ENCODE data around the gene CHAD.

CHAD gene

GRCh38 chr17:50440172-50440837 lies 28.4 kb downstream of the CHAD start:
- H3K79me1 ChIP-seq (ENCODE audit: low read length), result no peaks in the 10 kb centered on the region

GRCh38 chr17:50439008-50439407 lies 29.7 kb downstream of the CHAD start:
- Histone ChIP-seq H3K4me3 (ENCODE audit: low read length) (no peak overlapping the region), H3K36me3 (ENCODE audit: control insufficient read depth, insufficient read depth, low read length) (no peaks in the 10 kb centered on the region), H2BK120ac (ENCODE audit: low read depth, low read length) (no peak overlapping the region), H3K56ac (ENCODE audit: low read length) (no peak overlapping the region), H3K4me2 (ENCODE audit: low read length) (no peak overlapping the region), H4K5ac (ENCODE audit: low read length) (no peak overlapping the region), H2BK5ac (ENCODE audit: low read length) (no peak overlapping the region), H3K18ac (ENCODE audit: low read length) (no peak overlapping the region), H2BK15ac (replicated peaks; ENCODE audit: low read depth) (no peak overlapping the region), H3K27me3 (ENCODE audit: insufficient read depth, low read length, poor library complexity) (no peaks in the 10 kb centered on the region), H3K79me2 (ENCODE audit: control insufficient read depth, insufficient read depth, low read length) (no peaks in the 10 kb centered on the region), H2AK5ac (ENCODE audit: low read length) (no peak overlapping the region), H4K8ac (ENCODE audit: low read depth, low read length) (no peak overlapping the region), H3K4ac (ENCODE audit: low read depth, low read length) (no peak overlapping the region), H3K79me1 (ENCODE audit: low read length) (no peaks in the 10 kb centered on the region), H3K23ac (ENCODE audit: low read length) (no peak overlapping the region), H3K4me1 (ENCODE audit: control insufficient read depth, low read depth, low read length) (no peaks in the 10 kb centered on the region), H3K27ac (ENCODE audit: low read depth, low read length) (no peak overlapping the region), H3K9ac (ENCODE audit: low read length) (no peak overlapping the region)
- no CpG with 5 or more reads among the region's 4 CpGs for WGBS (ENCODE audit: extremely low coverage, insufficient coverage, low lambda C conversion rate)
- no peak for DNase-seq

More at GRCh38 chr17:50440172-50440837, 28.4 kb downstream of the CHAD start:
- Histone ChIP-seq H3K23ac (ENCODE audit: low read length) (no peak overlapping the region), H4K8ac (ENCODE audit: low read depth, low read length) (no peak overlapping the region), H2BK120ac (ENCODE audit: low read depth, low read length) (no peak overlapping the region), H4K5ac (ENCODE audit: low read length) (no peak overlapping the region), H3K9ac (ENCODE audit: low read length) (no peak overlapping the region), H2AK5ac (ENCODE audit: low read length) (no peak overlapping the region), H3K79me2 (ENCODE audit: control insufficient read depth, insufficient read depth, low read length) (no peaks in the 10 kb centered on the region), H3K36me3 (ENCODE audit: control insufficient read depth, insufficient read depth, low read length) (no peaks in the 10 kb centered on the region), H2BK15ac (replicated peaks; ENCODE audit: low read depth) (no peak overlapping the region), H3K4me1 (ENCODE audit: control insufficient read depth, low read depth, low read length) (no peaks in the 10 kb centered on the region), H3K4ac (ENCODE audit: low read depth, low read length) (no peak overlapping the region), H3K4me2 (ENCODE audit: low read length) (no peak overlapping the region), H3K4me3 (ENCODE audit: low read length) (no peak overlapping the region), H3K56ac (ENCODE audit: low read length) (no peak overlapping the region), H2BK5ac (ENCODE audit: low read length) (no peak overlapping the region), H3K27ac (ENCODE audit: low read depth, low read length) (no peak overlapping the region), H3K18ac (ENCODE audit: low read length) (no peak overlapping the region), H3K27me3 (ENCODE audit: insufficient read depth, low read length, poor library complexity) (no peaks in the 10 kb centered on the region)
- no CpG with 5 or more reads among the region's 4 CpGs for WGBS (ENCODE audit: extremely low coverage, insufficient coverage, low lambda C conversion rate)
- DNase-seq, result no peak

- no peak for DNase-seq
- Histone ChIP-seq H3K23ac (ENCODE audit: low read length) (no peak overlapping the region), H2BK120ac (ENCODE audit: low read depth, low read length) (no peak overlapping the region), H3K4me2 (ENCODE audit: low read length) (no peak overlapping the region), H3K27ac (ENCODE audit: low read depth, low read length) (no peak overlapping the region), H2BK5ac (ENCODE audit: low read length) (no peak overlapping the region), H3K36me3 (ENCODE audit: control insufficient read depth, insufficient read depth, low read length) (no peaks in the 10 kb centered on the region), H2AK5ac (ENCODE audit: low read length) (no peak overlapping the region), H4K8ac (ENCODE audit: low read depth, low read length) (no peak overlapping the region), H3K4ac (ENCODE audit: low read depth, low read length) (no peak overlapping the region), H3K9ac (ENCODE audit: low read length) (no peak overlapping the region), H3K18ac (ENCODE audit: low read length) (no peak overlapping the region), H3K27me3 (ENCODE audit: insufficient read depth, low read length, poor library complexity) (no peaks in the 10 kb centered on the region), H4K5ac (ENCODE audit: low read length) (no peak overlapping the region), H3K56ac (ENCODE audit: low read length) (no peak overlapping the region), H3K79me1 (ENCODE audit: low read length) (no peaks in the 10 kb centered on the region), H3K4me1 (ENCODE audit: control insufficient read depth, low read depth, low read length) (no peaks in the 10 kb centered on the region), H3K79me2 (ENCODE audit: control insufficient read depth, insufficient read depth, low read length) (no peaks in the 10 kb centered on the region), H3K4me3 (ENCODE audit: low read length) (no peak overlapping the region), H2BK15ac (replicated peaks; ENCODE audit: low read depth) (no peak overlapping the region)
- WGBS (ENCODE audit: extremely low coverage, insufficient coverage, low lambda C conversion rate), result no CpG with 5 or more reads among the region's 4 CpGs
Observed at GRCh38 chr17:50437409-50437808, 31.3 kb downstream of the CHAD start.

GRCh38 chr17:50432125-50432762 lies 36.4 kb downstream of the CHAD start:
- WGBS (ENCODE audit: extremely low coverage, insufficient coverage, low lambda C conversion rate), result no CpG with 5 or more reads among the region's 4 CpGs
- Histone ChIP-seq H3K4ac (ENCODE audit: low read depth, low read length) (no peak overlapping the region), H3K18ac (ENCODE audit: low read length) (no peak overlapping the region), H2BK15ac (replicated peaks; ENCODE audit: low read depth) (no peak overlapping the region), H3K27ac (ENCODE audit: low read depth, low read length) (no peak overlapping the region), H3K23ac (ENCODE audit: low read length) (no peak overlapping the region), H3K36me3 (ENCODE audit: control insufficient read depth, insufficient read depth, low read length) (no peaks in the 10 kb centered on the region), H3K56ac (ENCODE audit: low read length) (no peak overlapping the region), H3K27me3 (ENCODE audit: insufficient read depth, low read length, poor library complexity) (no peaks in the 10 kb centered on the region), H2BK120ac (ENCODE audit: low read depth, low read length) (no peak overlapping the region), H2BK5ac (ENCODE audit: low read length) (no peak overlapping the region), H4K5ac (ENCODE audit: low read length) (no peak overlapping the region), H3K4me3 (ENCODE audit: low read length) (no peak overlapping the region), H3K79me2 (ENCODE audit: control insufficient read depth, insufficient read depth, low read length) (no peaks in the 10 kb centered on the region), H3K9ac (ENCODE audit: low read length) (no peak overlapping the region), H4K8ac (ENCODE audit: low read depth, low read length) (no peak overlapping the region), H3K4me2 (ENCODE audit: low read length) (no peak overlapping the region), H3K4me1 (ENCODE audit: control insufficient read depth, low read depth, low read length) (peaks cover 1% of the 10 kb centered on the region), H3K79me1 (ENCODE audit: low read length) (no peaks in the 10 kb centered on the region), H2AK5ac (ENCODE audit: low read length) (no peak overlapping the region)
- DNase-seq, result no peak

GRCh38 chr17:50430821-50431618 lies 37.7 kb downstream of the CHAD start:
- H3K36me3 ChIP-seq (ENCODE audit: control insufficient read depth, insufficient read depth, low read length), result no peaks in the 10 kb centered on the region
- no peak overlapping the region for H2BK5ac ChIP-seq (ENCODE audit: low read length)
- peak; percentile 41 for DNase-seq
- H3K79me2 ChIP-seq (ENCODE audit: control insufficient read depth, insufficient read depth, low read length), result no peaks in the 10 kb centered on the region
- H3K18ac ChIP-seq (ENCODE audit: low read length), result no peak overlapping the region
- H4K5ac ChIP-seq (ENCODE audit: low read length), result no peak overlapping the region
- no peak overlapping the region for H3K4me2 ChIP-seq (ENCODE audit: low read length)
- H2BK15ac ChIP-seq (replicated peaks; ENCODE audit: low read depth), result no peak overlapping the region
- H3K4me1 ChIP-seq (ENCODE audit: control insufficient read depth, low read depth, low read length), result peaks cover 6% of the 10 kb centered on the region
- no peaks in the 10 kb centered on the region for H3K27me3 ChIP-seq (ENCODE audit: insufficient read depth, low read length, poor library complexity)
- no peak overlapping the region for H3K56ac ChIP-seq (ENCODE audit: low read length)
- no peak overlapping the region for H3K9ac ChIP-seq (ENCODE audit: low read length)
- no peak overlapping the region for H3K23ac ChIP-seq (ENCODE audit: low read length)
- WGBS (ENCODE audit: extremely low coverage, insufficient coverage, low lambda C conversion rate), result no CpG with 5 or more reads among the region's 4 CpGs
- no peak overlapping the region for H3K27ac ChIP-seq (ENCODE audit: low read depth, low read length)
- no peak overlapping the region for H3K4me3 ChIP-seq (ENCODE audit: low read length)
- no peaks in the 10 kb centered on the region for H3K79me1 ChIP-seq (ENCODE audit: low read length)
- no peak overlapping the region for H2AK5ac ChIP-seq (ENCODE audit: low read length)
- no peak overlapping the region for H4K8ac ChIP-seq (ENCODE audit: low read depth, low read length)
- H2BK120ac ChIP-seq (ENCODE audit: low read depth, low read length), result no peak overlapping the region
- H3K4ac ChIP-seq (ENCODE audit: low read depth, low read length), result no peak overlapping the region

Measured in mesendoderm (in vitro differentiated cells).